Fibroblast of skin of right quadriceps (primary cell): ENCODE measurements around the gene PILRA.
"Not testable (repeated sequence)": the region's sequence is repeated elsewhere in the genome, so short reads cannot be mapped to it uniquely, and the experiment has no call there.

ENCODE experiments used
- DNase-seq: peaks from one replicate; pipeline ENCODE4 v3.0.0-alpha.2; 2013

The PILRA gene

DNA sequence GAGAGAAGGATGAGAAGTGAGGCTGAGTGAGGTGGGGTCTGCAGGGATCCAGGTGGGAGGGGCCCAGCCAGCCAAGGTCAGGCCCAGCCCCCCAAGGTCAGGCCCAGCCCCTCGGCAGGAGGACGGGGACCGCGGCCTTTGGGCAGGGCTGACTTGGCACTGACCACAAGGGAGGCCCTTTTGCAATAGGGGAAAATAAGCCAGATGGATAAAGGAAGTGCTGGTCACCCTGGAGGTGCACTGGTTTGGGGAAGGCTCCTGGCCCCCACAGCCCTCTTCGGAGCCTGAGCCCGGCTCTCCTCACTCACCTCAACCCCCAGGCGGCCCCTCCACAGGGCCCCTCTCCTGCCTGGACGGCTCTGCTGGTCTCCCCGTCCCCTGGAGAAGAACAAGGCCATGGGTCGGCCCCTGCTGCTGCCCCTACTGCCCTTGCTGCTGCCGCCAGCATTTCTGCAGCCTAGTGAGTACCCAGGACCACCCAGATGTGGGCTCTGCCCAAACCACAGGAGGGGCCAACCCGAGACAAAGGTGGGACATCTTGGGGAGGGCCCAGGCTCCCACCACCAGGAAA lies at the start of gene PILRA:
TSS of gene PILRA (plus strand) at position 227 of the 571 bp plus-strand sequence. CDS start at position 397, 170 bp downstream.
- DNase-seq = no peak

DNA sequence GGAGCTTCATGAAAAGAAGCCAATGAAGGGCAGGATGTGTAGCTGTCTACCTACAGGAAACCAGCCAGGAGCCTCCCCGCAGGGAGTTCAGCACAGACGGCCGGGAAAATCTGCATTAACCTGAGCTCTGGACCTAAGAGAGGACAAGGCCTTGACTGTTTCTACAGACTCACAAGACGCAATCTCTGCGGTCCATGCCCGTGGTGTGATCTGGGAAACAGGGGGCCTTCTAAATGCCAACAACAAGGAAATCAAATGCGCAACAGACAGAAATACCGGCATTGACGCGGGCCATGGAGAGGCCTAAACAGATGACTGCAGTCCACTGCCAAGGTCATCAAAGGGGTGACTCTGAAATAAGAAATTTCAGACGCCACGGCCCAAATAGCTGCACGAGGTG lies 49.1 kb upstream of the PILRA start:
- DNase-seq = not testable (repeated sequence)

DNA sequence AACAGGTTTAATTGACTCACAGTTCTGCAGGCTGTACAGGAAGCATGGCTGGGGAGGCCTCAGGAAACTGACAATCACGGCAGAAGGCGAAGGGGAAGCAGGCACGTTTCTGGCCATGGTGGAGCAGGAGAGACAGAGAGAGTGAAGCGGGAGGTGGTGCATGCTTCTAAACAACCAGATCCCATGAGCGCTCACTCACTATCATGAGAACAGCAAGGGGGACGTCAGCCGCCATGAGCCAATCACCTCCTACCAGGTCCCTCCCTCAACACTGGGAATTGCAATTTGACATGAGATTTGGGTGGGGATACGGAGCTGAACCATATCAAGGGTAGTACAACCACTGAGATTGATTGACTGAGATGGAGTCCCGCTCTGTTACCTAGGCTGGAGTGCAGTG lies 47.6 kb upstream of the PILRA start:
- not testable (repeated sequence) for DNase-seq

DNA sequence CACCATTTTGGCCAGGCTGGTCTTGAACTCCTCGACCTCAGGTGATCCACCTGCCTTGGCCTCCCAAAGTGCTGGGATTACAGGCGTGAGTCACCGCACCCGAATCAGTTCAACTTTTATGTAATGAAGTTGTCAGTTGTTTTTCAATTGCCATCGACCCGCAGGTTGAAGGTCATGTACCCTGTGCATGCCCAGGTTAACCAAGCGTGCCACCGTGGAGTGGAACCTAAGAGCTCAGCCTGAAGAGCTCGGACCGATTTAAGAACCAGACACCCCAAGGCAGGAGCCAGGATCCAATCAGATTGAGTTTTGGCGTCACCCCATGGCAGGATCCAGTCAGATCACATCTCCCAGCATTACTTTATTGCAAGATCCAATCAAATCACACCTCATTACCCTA lies 46.4 kb upstream of the PILRA start:
- not testable (repeated sequence) for DNase-seq

DNA sequence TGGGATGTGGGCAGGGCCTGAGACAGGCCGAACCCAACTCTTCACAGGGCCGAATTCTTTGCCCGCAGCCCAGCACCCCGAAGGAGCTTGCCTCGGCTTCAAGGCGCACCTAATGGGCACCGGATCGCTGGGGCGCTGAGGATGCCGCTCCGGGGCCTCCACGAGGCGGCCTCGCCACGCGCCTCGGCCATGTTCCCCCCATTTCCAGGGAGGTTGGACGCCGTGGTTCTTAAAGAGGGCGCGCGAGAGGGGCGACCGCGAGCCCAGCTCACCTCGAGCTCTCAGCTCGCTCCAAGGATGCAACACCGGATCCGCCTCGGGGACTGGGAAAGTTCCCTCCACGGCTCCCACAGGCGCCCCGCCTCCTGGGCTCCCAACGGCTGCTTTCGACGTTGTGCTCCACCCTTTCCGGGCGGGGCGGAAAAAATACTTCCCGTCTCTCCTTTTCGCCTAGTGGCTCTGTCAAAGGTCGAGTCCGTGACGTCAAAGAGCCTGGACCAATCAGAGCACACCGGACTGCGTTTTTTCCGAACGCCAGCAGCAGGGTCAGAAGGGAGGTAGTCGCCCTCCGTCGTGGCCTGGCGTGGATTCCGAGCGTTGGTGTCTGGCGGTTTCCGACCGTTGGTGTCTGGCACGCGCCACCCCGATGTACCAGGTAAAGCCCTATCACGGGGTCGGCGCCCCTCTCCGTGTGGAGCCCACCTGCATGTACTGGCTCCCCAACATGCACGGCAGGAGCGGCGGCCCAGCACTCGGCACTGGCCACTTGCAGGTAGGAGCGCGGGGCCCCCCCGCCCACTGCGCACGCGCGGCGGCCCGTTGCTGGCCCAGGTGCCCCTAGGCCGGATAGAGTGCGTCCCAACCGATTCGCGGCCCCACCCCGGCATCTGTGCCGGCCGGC lies 37.5 kb upstream of the PILRA start:
- peak; percentile 90 for DNase-seq

DNA sequence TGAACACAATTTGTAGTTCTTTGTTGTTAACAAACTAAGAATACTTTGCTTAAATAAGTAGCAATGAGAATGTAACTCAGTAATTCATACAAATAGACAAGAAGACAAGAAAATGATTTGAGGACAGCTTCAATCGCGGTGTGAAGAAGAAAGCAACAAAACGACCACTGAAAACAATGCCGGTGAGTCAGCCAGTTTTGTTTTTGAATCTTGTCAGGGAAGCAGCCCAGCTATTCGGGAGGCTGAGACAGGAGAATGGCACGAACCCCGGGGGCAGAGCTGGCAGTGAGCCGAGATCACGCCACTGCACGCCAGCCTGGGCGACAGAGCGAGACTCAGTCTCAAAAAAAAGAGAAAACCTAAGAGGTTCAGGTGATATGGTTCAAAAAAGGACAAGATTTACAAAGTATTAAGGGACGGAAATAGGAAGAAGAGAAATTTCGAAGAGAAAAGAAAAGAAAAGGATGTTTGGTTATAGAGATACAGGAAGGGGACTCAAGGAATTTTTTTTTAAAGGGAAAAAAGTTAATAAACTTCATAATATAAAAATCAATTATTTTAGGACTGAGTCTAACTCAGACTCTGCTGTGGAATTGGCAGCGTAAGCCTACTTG lies 35.1 kb upstream of the PILRA start:
- not testable (repeated sequence) for DNase-seq

DNA sequence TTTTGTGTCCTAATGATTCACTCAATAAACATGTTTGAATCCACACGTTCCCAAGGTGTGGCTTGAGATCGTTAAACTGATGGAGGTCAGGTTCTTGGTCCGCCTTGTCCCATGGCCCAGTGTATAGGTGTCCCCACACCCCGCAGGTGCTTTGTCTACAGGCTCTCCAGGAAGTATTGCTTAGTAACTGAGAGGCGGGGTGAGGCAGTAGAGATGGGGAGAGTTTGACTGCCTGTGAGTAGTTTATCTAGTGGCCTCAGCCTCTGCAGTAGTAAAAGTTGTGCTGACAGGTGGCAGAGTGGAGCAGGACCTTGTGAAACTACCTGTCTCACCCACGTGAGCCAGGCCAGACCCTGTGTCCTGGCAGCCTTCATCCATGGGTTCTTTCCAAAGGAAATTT lies 32.0 kb upstream of the PILRA start:
- DNase-seq = not testable (repeated sequence)

DNA sequence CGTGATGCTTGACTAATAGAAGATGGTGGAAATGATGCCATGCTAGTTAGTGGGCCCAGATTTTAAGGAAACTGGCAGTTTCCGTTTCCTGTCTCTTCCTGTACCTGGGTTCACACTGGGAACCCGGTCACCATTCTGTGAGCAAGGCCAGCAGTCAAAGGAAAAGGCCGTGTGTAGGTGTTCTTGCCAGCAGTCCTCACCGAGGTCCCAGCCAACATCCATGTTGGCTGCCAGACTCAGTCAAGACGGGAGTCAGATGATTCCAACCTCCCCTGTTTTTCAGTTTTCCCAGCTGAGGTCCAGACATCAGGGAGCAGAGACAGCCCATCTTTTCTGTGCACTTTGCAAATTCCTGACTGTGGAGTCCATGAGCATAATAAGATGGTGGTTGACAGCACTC lies 30.5 kb upstream of the PILRA start:
- no peak for DNase-seq

DNA sequence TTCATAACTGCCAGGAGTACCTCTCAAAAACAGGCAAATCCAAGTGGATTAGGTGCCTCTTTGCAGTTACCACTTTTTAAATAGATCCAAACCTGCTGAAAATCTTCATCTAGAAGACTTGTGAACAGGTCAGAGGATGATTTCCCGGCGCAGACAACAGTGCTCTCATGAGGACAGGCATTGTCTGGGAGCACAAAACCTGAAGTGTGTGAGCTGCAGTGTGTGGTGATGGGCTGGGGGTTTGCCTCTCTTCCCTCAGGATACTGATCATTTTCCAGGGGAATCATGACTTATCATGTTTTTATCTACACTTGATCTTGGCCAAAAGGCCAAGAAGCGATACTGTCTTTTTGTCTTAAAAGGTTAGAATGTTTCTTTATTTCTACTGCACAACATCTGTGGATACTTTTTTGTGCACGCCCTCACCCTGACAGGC lies 29.1 kb upstream of the PILRA start:
- DNase-seq = not testable (repeated sequence)

DNA sequence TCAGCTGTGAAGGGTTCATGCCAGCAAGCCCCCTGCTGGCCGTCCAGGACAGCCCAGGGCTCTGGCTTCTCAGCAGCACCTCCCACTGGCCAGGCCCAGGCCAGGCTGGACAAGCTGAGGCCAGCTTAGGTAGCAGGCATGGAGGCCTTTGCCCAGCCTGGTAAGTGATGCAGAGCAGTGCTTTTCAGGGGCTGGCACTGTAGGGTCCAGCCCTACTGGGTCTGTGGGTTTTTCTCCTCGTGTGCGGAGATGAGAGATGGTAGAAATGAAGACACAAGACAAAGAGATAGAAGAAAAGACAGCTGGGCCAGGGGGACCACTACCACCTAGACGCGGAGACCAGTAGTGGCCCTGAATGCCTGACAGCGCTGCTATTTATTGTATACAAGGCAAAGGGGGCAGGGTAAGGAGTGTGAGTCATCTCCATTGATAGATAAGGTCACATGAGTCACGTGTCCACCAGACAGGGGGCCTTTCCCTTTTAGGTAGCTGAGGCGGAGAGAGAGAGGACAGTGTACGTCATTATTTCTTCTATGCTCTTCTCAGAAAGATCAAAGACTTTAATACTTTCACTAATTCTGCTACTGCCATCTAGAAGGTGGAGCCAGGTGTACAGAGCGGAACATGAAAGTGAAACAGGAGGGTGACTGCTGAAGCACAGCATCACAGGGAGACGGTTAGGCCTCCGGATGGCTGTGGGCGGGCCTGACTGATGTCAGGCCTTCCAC lies 28.6 kb upstream of the PILRA start:
- DNase-seq = peak; percentile 44

DNA sequence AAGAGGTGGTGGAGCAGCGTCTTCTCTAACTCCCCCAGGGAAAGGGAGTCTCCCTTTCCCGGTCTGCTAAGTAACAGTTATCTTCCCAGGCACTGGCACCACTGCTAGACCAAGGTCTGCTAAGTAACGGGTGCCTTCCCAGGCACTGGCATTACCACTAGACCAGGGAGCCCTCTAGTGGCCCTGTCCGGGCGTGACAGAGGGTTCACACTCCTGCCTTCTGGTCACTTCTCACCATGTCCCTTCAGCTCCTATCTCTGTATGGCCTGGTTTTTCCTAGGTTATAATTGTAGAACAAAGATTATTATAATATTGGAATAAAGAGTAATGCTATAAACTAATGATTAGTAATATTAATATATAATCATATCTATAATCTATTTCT lies 28.0 kb upstream of the PILRA start:
- peak; percentile 47 for DNase-seq

DNA sequence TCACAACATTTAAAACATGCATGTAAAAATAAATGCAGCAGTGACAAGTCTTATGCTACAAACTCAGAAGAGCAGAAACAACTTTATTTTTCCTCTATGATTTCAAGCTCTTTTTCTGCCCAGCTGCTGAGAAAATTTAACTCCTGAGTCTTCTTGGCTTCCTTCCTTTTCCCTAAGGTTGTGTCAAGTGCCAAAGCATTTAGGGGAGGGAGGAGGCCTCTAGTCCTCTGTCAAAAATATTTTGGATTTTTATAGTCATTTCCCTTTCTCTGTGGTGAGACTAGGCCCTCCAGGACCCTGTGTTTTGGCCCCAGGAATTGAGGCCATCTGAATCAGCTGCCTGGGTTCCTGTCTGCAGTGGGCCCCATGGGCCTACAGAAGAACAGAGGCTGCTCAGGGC lies 26.4 kb upstream of the PILRA start:
- no peak for DNase-seq

DNA sequence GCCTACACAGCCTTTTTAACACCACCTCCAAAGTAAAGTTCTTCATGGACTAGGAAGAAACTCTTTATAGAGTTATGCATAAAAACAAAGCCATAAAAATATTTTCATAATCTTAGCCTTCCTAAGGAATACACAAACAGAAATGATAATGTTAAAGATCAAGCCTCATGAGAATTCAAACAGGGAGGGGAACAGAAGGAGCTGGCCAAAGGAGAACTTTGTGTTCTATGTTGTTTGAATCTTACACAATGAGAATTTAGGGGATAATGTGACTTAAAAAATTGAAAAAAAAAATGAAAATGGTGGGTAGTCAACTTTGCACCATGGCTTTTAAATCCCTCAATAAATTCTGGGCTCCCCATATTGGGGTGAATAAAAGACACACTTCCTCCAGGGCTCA lies 24.5 kb upstream of the PILRA start:
- DNase-seq = no peak

DNA sequence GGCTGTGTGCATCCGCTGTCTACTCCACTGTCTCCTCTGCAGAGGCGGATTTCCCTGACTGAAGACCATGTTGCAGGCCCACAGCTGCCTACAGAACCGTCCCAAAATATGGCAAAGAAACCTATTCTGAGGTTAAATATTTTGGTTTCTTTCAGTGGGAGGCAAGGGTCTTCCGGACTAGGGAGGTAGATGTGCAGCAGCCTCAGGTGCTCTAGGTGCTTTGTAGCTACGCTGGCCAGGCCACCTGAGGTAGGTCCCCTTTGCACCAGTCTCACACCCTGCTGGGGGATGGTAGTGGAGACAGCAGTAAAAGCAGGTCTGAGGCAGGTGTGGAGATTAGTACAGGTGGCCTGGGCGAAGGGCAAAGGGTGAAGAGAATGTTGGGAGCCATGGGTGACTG lies 23.5 kb upstream of the PILRA start:
- DNase-seq = no peak

DNA sequence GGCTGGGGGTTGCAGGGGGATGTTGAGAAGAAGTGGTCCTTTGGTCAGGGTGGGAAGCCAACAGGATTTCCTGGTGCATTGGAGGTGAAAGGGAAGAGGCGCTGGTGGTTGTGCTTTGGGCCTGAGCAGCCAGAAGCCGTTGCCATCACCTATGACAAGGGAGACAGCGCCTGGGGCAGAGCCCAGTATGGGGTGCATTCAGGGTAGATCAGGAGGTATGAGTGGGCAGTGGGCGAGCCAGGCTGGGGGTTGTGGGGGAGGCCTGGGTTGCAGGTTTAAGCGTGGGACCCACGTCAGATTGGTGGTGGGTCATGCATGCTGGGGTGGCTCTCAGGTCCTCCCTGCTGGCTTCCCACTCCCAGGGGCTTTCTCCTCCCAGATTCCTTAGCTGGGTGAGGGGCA lies 21.6 kb upstream of the PILRA start:
- no peak for DNase-seq

DNA sequence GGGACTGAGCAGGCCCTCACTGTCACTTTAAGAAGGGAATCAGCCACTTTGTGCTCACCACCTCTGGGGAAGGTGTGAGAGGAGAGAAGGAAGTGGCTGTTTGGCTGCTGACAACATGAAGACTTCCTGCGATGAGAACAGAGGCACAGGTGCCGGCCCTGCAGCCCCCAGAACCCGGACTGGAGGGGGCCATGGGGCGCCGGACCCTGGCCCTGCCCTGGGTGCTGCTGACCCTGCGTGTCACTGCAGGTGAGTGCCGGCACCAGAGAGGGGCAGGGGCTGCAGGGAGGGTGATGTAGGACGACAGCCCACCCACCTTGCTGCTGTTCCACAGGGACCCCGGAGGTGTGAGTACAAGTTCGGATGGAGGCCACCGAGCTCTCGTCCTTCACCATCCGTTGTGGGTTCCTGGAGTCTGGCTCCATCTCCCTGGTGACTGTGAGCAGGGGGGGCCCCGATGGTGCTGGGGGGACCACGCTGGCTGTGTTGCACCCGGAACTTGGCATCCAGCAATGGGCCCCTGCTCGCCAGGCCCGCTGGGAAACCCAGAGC lies 21.0 kb upstream of the PILRA start:
- not testable (repeated sequence) for DNase-seq

DNA sequence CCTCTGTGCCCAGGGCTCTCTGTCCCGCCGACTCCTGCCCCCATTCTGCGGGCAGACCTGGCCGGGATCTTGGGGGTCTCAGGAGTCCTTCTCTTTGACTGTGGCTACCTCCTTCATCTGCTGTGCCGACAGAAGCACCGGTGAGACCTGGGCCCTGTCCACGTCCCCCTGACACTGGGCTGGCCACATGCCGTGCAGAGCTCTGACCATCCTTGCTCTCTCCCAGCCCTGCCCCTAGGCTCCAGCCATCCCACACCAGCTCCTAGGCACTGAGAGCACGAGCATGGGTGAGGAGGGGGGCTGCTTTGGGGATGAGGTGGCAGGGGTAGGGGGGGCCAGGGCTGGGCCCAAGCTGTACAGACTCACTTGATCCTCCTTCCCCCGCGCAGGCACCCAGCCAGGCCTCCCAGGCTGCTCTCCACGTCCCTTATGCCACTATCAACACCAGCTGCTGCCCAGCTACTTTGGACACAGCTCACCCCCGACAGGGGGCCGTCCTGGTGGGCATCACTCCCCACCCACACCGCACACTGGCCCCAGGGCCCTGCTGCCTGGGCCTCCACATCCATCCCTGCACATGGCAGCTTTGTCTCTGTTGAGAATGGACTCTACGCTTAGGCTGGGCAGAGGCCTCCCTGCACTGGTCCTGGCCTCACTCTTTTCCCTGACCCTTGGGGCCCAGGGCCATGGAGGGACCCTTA lies 20.2 kb upstream of the PILRA start:
- no peak for DNase-seq

DNA sequence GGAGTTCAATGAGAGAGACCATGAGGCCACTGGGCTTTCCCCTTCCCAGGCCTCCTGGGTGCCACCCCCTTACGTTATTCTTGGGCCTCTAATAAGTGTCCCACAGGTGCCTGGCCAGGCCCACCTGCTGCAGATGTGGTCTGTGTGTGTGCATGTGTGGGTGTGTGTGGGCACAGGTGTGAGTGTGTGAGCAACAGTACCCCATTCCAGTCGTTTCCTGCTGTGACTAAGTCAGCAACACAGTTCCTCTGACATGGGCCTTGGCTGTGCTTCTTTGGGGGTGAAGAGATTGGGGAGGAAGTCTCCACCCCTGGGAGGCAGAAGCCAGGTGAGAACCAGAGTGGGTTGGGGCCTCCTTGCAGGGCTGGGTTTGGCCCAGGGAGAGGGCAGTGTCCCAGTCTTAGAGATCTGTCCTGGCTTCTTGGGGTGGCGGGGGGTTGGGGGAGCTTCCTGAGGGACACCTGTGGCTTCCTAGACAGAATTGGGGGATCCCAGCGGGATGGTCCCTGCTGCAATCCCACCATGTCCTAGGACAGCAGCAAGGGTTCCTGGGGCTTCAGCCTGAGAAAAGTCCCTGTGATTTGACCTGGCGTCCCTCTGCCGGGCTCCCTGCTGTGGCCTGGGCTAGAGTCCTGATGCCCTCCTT lies 19.5 kb upstream of the PILRA start:
- no peak for DNase-seq

DNA sequence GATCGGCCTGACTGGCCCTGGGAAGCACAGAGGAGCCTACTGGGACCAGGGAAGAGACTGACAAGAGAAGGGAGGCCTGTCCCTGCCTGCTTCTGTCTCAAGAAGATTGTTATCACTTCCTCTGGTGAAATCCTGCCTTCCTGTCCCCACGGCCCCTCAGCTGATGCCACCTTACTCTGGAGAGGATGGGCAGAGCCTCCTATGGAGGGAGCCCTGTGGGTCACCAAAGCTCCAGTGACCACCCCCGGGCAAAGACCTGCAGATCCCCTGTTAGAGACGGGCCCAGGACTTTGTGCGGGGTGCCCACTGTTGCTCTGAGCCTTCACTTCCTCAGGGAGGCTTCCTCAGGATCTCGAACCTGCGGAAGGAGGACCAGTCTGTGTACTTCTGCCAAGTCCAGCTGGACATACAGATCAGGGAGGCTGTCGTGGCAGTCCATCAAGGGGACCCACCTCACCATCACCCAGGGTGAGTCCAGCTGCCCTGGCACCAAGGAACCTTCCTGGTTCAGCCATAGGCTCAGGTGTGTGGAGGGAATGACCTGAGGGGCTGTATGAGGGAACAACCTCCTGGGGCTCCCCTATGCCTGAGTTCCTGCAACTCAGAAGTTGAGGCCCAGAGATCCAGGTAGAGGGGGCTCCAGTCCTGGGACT lies 16.7 kb upstream of the PILRA start:
- no peak for DNase-seq

DNA sequence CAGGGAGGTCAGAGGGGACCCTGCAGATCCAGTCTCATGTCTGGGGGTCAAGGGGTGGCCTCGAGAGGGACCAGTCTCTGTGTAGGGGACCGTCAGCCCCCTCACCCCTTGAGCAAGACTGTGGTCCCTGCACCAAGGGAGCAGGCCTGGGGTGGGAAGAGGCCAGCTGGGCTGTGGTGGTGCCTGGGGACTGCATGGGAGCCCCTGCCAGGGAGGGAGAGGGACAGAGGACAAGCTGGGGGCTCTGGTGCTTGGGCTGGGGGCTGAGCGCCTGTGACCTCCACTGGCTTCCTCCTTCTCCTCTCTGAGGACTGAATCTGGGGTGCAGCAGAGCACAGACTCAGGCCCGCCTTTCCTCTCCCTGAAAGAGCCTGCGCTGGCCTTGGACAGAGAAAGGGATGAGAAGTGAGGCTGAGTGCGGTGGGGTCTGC lies 16.1 kb upstream of the PILRA start:
- no peak for DNase-seq
